ENCODE results near the gene CNDP2. TPM values are rescaled to one million over a fixed set of nuclear protein-coding genes. Genes with fewer than 3 reads are reported as not detected.

The CNDP2 gene
- total RNA-seq, 1 donor from 2014 or later, result 35.7 TPM

Other genes starting within 250 kb of the CNDP2 start
- gene CYB5A, start 204.4 kb upstream of the CNDP2 start, total RNA-seq, result 7.9 TPM
- gene C18orf63, start 180.5 kb upstream of the CNDP2 start, total RNA-seq, result not detected
- 5.2 TPM for gene DIPK1C, start 39.1 kb upstream of the CNDP2 start, total RNA-seq
- gene CNDP1, start 38.1 kb downstream of the CNDP2 start, total RNA-seq, result 0.49 TPM
- gene ZNF407, start 101.5 kb downstream of the CNDP2 start, total RNA-seq, result 17.2 TPM

Measured in temporal lobe (tissue), 1 donor.